CD4-positive, alpha-beta T cell treated with Interleukin-12 subunit alpha and Interleukin-12 subunit beta, for 1 hour (primary cell): ENCODE results near the gene SLC6A8.
"Not testable (repeated sequence)": the region's sequence is repeated elsewhere in the genome, so short reads cannot be mapped to it uniquely, and the experiment has no call there.

Experiments
- DNase-seq: peaks from one replicate; pipeline ENCODE4 v3.0.0-alpha.2; 2020

The SLC6A8 gene

DNA sequence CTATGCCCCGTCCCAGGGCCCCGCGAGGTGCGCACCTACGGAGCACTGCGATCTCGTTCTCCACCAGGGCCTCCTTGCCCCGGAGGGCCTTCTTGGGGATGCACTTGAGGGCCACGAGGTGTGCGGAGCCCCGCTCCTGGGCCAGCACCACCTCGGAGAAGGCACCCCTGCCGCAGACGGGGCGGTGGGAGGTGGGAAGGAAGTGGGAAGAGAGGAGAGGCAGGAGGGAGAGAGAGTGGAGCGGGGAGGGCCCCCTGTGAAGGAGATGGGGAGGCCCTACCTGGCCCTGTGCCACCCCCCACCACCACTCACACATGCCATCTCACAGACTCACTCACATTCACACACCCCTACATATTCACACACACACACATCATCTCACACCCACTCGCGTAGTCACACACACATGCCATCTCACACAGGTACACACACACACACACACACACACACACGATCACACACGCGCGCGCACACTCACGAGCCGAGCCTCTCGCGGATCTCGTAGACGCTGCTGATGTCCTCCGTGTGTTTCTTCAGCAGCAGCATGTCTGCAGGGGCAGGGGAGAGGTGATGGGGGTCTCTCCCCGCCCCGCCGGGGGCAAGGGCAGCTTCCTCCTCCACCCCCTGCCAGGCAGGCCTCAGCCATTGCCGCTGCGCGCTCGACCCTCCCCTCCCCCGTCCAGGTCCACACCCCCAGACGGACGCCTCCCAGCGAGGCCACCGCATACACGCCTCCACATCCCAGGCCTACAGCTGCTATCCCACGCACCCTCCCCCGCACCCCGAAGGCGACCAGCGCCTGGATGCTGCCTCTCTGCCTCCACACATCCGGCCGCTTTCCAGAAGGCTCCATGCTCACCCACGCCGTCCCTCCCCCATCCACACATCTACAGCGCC, 14.9 kb upstream of the SLC6A8 start:
- no peak for DNase-seq

DNA sequence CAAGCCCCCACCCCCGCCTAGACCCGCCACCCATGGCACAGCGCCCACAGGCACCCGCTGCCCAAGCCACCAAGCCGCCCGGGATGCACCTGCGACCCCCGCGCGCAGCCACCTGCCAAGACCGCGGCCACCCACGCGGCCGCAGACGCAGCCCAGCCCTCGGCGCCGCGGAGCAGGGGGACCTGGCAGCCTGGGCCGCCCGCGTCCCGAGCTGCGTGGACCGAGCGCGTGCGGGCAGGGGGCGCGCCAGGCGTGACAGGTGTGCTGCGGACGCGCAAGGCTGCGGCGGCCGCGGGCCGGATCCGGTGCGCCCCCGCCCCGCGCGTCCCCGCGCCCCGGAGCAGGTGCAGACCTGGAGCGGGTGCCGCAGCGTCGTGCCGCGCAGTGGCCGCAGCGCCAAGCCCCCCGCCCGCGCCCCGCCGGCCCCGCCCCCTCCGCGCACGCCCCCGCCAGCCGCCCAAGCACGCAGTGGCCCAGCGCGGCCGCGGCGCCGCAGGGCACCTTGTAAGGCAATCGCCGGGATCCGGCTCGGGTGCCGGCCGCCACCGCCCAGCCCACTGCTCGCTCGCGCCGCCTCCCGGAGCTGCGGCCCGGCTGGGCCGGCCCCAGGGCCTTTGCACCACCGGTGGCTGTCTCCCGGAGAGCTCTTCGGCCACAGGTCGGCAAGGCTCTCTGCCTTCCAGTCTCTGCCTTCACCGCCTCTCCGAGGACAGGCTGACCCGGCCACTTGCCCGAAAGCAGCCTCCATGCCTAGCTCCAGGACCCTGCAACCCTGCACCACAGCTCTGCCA, 14.1 kb upstream of the SLC6A8 start, which contains the start of gene PNCK:
Gene PNCK (minus strand): TSS at position 386 of the 791 bp plus-strand sequence. CDS start 737 bp downstream, outside the sequence.
- no peak for DNase-seq

DNA sequence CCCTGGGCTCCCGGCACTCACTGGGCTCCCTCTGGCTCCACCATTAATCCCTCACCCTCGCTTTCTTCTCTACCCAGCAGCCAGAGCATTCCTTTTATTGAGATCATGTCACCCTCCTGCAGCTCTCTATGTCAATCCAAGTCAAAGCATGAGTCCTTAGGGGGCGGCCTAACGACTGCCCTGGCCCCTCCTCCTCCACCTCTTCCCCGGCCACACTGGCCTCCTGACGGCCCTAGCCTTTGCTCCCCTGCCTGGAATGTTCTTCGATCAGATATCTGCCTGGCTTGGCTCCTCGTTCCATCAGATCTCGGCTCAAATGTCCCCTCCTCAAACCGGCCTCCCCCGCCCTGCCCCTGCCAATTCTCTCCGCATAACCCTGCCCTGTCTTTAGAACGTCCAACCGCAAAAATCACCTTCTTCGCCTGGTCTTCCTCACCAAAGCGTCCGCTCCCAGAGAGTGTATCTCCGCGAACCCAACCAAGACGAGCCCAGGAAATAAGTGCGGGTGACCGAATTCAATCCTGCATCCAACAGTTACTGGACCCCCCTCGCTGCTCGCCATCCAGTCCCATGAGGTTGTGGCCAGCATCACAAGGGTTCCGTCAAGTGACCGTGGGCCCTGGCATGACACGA, 13.4 kb upstream of the SLC6A8 start:
- DNase-seq, result no peak

DNA sequence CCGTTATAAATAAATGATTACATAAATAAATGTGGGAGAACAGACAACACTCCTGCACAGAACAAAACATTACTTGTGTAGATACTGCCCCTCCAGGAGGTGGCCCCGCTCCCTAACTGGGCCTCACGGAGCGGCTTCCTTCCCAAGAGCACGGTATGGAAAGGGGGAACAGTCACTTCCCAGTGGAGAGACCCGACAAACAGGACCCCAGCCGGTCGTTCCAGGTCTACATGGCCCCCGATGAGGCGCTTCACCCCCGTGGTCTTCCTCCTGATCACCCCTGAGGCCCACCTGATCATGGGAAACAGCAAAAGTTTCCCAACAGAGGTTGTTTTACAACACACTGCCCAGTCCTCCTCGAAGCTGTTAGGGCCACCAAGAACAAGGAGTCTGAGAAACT, 6.6 kb upstream of the SLC6A8 start:
- DNase-seq, result no peak

DNA sequence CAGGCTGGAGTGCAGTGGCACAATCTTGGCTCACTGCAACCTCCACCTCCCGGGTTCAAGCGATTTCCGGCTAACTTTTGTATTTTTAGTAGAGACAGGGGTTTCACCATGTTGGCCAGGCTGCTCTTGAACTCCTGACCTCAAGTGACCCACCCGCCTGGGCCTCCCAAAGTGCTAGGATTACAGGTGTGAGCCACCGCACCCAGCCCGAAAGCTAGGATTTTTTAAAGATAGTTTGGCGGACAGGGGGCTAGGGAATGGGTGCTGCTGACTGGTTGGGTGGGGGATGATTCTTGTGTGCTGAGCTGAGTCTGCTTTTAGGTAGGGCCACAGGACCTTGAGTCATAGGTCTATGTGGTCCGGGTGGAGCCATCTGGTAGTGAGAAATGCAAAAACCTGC, 4.2 kb upstream of the SLC6A8 start:
- not testable (repeated sequence) for DNase-seq

DNA sequence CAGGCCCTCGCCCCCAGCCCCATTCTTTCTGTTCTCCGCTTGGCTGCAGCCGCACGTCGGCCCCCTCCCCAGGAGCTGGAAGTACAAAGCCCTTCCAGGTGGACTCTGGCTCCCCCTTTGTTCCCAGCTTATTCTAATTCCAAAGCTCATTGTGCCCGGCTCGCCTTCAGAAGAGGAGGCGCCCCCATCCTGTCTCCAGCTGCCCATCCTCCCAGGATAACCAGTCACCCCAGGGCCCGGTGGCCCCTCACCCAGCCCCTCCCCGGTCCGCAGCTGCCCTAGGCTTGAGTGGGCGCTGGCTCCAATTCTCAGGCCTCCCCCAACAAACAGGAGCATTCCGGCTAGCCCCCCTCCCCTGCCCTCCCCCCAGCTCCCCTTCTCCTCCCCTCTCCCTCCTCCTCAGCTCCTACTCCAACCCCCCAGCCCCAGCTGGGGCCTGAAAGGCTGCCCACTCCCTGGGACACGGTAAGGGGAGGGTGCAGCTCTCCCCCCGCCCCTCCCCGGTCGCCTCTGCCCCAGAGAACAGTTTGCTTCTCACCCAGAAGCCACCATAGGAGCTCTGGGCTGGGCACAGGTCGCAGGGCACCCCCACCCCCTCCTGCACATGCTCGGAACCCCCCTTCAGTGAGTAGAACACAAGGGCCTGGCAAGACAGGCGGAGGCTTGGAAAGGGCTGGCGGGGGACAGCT, 3.1 kb upstream of the SLC6A8 start:
- DNase-seq, result no peak

DNA sequence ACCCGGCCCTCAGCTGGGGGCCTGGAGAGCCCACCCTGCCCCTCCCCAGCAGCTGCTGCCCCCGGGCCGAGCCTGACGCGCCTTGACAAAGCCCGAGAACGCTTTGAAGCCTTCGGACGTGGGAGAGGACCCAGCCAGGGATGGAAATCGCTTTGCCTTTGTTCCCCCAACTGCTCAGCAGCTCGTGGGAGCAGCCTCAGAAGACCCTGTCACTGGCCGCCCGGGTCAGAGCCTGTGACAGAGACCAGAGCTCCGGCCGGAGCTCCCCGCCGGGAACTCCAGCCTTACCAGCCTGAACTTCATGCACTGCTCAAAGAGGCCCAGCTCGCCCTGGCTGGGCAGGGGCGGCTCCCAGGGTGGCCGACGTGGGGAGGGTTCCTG, 2.6 kb upstream of the SLC6A8 start:
- no peak for DNase-seq

DNA sequence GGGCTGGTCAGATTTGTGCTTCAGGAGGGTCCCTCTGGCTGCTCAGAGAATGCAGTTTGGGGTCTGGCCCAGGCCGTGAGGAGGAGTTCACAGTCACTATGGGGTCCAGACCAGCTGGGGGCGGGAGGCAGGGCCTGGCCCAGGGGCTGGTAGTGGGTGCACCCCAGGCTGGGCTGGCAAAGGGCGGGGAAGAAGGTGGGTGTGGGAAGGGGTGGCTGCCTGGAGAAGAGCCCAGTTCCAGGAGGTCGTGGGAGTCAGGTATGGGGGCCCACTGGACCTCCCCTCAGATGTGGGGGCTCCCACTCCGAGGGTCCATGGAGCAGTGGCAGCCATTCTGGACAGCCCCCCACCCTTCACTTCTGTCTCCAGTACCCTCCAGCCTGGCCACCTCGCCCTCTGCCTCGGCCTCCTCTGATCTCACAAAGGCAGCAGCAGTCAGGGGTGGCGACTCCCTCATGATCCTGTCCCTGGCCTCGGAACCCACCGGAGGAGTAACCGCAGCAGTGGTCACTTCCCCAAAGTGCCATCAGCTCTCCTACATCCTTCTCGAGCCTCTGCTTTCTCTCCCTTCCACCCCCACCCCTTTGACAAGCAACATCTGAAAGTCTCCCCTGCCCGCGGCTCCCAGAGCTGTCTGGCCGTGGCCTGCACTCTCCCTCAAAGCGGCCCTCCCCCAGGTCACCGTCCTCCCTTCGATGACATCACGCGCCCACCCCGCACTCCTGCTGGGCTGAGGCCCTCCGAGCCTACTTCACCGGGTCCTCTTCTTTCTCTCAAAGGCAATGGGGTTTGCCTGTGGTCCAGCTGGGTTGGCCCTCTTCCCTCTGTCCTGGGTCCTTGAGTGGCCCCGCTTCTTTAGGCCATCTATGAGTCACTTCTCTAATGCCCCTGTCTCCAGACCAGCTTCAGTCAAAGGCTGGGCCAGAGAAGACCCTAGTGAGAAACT, 1.7 kb upstream of the SLC6A8 start:
- no peak for DNase-seq

DNA sequence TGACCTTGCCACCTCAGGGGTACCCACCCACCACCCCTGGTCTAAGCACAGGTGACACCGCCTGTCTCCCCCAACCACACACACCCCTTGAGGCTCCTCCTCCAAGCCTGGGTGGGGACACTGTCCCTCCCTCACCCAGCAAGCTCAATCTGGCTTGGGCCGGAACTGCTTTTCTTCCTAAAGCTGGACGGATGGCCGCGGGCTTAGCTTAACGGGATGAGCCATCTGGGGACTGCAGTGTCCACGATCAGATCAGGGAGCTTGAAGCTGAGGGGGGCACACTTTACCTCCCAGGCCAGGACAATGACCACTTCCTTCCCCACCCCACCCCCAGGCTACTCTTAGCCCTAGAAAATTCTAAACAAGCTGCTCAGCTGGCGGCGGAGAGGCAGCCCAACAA, 1.0 kb upstream of the SLC6A8 start:
- DNase-seq, result no peak

DNA sequence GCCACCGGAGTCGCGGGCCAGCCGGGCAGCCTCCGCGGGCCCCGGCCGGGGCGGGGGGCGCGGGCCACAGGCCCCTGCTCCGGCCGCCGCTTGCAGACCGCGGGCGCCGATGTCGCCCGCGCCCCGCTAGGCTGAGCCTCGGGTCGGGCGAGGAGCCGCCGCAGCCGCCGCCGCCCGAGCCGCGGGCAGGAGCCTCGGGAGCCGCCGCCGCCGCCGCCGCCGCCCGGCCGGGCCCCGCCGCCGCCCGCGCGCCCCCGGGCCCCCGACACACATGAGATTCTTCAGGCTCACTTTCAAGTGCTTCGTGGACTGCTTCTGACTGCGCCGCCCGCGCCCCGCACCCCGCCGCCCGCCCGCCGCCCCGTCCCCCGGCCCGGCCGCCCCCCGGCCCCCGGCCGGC, 345 bp downstream of the SLC6A8 start:
- DNase-seq, result no peak

DNA sequence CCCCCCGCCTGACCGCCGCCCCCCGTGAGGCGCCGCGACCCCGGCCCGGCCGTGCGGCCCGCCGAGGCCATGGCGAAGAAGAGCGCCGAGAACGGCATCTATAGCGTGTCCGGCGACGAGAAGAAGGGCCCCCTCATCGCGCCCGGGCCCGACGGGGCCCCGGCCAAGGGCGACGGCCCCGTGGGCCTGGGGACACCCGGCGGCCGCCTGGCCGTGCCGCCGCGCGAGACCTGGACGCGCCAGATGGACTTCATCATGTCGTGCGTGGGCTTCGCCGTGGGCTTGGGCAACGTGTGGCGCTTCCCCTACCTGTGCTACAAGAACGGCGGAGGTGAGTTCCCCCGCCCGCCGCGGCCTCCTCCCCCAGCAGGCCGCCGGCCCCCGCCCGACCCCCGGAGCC, 780 bp downstream of the SLC6A8 start:
- no peak for DNase-seq

DNA sequence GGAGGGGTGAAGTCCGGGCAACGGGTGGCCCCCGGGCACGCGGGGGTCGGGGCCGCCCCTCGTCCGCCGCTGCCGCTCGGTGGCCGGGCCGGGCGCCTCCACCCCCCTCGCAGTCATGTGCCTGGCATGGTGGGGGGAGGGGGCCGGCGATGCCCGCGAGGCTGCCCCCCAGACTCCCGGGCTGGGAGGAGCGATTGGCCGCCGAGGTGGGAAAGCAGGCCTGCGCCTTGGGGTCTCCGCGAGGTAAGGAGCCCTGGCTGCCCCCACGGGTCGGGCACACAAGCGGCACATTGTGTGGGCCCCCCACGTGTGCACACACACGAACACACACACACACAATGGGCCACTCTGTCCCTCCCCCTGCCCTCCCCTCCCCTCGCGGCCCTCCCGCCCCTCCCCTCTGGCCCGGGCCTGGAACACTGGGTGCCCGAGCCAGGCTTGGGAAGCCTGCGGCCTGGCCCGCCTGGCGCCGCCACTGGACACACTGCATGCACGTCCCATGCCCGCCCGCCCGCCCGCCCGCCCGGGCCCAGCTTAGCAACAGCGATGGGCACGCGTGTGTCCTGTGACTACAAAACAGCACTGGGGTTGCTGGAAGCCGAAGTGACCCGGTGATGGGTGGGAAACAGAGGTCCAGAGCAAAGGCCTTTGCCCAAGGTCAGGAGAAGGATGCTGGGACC, 1.3 kb downstream of the SLC6A8 start:
- no peak for DNase-seq

DNA sequence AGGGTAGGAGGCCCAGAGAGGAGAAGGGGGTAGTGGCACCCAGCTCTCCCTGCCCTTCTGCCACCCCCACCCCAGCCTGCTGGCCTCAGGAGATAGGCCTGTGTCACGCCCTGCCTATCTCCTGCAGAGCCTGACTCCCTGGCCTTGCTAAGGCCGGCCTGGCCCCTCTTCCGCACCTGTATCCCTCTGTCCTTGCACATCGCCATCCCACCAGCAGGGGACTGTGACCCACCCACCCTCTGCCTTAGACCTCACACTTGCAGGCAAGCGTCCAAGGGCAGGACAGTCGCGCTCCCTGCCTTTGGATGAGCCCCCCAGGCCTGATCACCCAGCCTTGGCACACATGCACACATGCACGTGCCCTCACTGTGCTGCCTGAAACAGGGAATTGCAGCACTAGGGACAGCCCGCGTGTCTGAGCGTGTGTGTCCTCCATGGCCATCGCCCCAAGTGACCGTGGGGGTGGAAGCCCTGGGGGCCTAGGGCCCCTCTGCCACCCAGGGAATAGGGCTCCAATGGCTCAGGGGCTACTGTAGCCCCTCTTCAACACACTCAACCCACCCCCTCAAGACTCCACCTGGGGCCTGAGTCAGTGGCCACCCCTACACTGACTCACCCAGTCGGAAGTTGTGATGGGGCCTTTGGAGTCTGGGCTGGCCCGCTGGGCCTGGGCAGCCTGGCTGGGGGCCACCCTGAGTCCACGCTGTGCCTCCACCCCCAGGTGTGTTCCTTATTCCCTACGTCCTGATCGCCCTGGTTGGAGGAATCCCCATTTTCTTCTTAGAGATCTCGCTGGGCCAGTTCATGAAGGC, 2.1 kb downstream of the SLC6A8 start:
- DNase-seq, result no peak

DNA sequence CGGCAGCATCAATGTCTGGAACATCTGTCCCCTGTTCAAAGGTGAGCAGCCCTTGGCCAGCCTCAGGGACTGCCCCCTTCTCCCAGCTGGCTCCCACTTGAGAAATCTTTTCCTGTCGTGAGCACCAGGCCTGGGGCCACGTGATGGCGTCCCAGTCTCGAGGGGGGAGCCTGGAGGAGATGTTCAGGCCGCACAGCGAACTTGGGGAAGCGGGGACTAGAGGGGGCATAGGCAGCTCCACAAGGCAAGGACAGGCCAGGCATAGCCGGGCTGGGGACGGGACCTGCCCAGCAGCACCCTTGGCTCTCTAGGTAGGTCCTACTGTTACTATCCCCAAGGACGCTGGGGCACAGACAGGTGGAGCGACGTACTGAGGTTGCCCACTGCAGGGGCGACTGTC, 2.7 kb downstream of the SLC6A8 start:
- no peak for DNase-seq

DNA sequence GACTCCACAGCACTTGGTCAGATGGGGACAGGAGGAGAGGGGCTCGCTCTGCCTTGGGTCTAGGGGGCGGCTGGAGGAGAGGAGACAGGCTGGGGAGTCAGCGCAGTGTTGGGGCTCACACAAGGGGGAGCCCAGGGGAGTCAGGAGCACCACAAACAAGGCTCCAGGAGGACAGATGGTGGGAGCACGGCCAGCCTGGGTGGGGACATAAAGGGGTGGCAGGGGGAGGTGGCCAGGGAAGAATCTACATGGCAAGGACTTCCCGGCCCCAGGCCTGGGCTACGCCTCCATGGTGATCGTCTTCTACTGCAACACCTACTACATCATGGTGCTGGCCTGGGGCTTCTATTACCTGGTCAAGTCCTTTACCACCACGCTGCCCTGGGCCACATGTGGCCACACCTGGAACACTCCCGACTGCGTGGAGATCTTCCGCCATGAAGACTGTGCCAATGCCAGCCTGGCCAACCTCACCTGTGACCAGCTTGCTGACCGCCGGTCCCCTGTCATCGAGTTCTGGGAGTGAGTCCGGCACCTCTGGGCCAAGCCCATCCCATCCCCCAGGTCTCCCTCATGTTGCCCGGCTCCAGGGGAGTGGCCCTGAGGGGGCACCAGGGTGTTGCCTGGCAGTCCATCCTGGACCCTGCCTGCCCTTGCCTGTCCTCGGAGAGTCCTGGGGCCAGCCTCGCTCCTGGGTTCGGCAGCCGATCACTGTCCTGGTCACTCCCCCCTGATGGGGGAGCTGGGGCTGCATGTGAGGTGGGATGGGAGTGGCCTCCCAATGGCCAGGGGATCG, 3.5 kb downstream of the SLC6A8 start:
- not testable (repeated sequence) for DNase-seq

DNA sequence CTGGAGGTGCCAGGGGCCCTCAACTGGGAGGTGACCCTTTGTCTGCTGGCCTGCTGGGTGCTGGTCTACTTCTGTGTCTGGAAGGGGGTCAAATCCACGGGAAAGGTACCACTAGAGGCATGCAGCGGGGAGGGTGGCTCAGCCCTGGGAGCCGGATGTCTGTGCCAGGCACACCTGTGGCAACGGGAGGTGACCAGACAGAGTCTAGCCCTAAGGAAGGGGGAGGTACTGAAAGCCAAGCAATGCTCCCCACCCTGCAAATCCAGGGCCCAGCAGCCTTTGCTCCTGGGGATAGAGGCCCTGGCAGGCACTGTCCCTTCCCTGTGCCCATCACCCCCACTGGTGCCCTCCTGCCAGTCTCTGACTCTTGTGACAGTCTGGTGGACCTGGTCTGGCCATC, 4.3 kb downstream of the SLC6A8 start:
- no peak for DNase-seq

DNA sequence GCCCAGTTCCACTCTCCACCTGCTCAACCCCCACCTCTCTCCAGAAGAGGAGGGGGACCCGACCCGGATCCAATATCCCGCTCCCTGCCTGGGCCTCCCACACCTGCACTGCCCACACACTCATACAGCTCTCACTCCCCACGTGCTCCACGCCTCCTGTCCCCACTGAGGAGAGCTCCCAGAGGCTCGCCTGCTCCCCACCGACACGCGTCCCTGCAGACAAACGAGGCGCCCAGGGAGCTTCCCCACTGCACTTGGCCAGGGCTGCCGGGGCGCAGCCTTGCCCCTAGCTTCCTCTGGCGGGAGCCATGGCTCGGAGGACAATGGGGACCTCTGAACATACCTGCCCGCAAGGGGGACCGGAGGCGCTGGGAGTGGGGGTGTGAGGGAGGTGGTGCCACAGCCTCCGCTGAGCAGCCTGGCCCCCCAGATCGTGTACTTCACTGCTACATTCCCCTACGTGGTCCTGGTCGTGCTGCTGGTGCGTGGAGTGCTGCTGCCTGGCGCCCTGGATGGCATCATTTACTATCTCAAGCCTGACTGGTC, 5.0 kb downstream of the SLC6A8 start:
- no peak for DNase-seq

DNA sequence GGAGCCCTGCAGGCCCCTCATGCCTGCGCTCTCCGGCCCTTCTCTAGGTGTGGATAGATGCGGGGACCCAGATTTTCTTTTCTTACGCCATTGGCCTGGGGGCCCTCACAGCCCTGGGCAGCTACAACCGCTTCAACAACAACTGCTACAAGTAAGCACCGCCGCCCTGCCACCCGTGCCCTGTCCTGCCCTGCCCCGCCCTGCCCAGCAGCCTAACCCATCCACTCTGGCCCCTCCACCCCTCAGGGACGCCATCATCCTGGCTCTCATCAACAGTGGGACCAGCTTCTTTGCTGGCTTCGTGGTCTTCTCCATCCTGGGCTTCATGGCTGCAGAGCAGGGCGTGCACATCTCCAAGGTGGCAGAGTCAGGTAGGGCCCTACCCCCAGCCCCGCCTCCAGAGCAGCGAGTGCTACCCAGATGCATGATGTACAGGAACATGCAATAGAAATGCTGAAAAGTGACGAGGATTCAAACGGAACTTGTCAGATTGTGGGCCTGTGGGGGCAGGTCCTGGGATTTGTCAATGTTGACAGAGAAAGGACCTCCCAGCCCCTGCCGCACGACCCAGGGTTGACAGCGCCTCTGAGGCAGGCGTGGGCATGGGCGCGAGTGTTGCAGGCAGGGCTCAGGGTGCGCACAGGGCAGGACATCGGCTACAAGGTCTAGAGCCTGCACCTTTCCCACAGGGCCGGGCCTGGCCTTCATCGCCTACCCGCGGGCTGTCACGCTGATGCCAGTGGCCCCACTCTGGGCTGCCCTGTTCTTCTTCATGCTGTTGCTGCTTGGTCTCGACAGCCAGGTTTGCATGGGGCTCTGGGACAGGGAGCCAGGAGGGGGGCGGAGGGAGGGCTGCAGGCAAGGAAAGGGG, 5.7 kb downstream of the SLC6A8 start:
- no peak for DNase-seq
